ENCODE measurements around the gene KIAA1958.
"Not testable (repeated sequence)": the region's sequence is repeated elsewhere in the genome, so short reads cannot be mapped to it uniquely, and the experiment has no call there.

KIAA1958 gene

DNA sequence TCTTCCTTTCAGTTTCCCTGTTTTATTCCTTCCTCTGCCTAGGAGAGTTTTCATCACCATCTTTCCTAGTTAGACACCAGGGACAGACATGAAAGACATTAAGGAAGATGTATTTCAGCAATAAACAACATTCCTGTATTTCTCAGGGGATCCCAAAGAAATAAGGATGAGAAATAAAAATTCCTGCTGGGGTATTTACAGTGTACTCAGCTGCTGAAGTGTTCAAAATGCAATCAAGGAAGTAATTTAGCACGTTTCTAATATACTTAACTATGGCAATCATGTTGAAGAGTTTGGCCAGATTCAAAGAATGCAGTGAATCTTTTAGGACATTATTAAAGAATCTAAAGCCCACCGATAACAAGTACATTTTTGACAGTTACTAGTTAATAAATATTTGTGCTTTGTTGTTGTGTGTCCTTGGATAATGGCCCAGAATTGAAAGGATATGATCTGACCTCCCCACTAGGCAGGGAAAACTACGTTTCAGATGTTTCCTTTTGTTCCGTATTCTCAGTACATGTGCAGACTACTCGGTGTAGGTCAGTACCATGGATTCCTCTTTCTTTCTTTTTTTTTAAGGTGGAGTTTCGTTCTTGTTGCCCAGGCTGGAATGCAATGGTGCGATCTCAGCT lies 184.5 kb downstream of the KIAA1958 start:
- DNase-seq = no peak

DNA sequence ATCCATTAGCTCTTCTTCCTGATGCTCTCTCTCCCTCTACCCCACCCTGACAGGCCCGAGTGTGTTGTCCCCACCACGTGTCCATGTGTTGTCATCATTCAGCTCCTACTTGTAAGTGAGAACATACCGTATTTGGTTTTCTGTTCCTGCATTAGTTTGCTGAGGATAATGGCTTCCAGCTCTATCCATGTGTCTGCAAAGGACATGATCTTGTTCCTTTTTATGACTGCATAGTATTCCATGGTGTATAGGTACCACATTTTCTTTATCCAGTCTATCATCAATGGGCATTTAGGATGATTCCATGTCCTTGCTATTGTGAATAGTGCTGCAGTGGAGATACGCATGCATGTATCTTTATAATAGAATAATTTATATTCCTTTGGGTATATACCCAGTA lies 186.6 kb downstream of the KIAA1958 start:
- DNase-seq = not testable (repeated sequence)

DNA sequence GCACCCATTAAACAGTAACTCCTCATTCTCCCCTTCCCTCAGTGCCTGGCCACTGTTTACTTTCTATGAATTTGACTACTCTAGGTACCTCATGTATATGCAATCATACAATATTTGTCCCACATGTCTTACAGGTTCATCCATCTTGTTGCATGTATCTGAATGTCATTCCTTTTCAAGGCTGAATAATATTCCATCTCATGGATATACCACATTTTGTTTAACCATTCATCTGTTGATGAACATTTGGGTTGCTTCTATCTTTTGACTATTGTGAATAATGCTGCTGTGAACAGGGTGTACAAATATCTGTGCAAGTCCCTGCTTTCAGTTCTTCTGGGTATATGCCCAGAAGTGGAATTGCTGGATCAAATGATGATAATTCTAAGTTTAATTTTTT lies 190.4 kb downstream of the KIAA1958 start:
- no peak for DNase-seq

DNA sequence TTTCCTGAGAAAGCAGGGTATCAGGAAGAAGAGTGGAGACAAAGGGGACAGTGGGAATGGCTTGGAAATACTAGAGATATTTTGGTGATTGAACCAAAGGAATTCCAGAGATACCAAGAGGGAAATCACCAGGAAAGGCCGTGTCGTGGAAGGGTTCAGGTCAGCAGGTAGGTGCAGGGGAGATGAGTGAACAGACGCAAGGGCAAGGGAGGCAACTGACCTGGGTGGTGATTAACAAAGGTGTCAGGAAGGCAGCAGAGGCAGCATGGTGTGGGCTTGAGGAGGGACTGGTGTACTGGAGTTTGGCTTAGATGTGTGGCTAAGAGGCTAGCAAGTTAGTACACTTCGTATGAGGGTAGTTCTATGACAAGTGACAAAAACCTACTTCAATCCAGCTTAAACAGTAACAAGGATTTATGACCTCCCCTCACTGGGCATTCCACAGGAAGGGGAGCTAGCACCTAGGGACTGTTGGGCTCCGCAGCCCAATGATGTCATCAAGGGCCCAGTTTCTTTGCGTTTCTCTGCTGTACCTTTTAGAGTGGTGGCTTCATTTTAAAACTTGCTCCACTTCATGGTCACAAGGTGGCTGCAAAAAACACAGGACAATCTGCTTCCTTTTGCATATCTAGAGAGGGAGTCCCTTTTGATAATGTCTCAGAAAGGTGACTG lies 194.2 kb downstream of the KIAA1958 start:
- no peak for DNase-seq

DNA sequence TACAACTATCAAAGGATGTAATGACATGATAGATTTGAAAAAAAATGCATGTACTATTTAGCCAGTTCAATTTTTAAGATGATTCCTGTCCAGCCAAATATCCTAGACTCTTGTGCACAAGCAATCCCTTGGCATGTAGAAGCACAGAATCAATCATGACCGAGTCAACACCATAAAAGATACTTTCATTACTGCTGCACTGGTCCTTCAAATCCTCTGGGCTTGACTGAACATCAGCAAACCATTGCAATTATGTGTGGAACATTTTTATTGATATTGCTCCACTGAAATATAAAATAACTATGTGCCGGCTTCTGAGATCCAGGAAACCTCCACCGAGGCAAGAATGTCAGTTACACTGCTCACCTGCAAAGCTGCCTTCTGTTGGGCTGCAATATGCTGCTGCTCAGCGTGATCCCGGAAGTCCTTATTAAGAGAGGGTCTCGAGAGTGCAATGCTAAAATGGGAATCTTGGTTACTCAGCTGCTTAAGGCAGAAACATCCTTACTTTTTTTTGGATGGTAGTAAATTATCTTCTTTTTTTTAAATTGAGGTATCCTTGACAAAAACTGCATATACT lies 202.6 kb downstream of the KIAA1958 start:
- no peak for DNase-seq

DNA sequence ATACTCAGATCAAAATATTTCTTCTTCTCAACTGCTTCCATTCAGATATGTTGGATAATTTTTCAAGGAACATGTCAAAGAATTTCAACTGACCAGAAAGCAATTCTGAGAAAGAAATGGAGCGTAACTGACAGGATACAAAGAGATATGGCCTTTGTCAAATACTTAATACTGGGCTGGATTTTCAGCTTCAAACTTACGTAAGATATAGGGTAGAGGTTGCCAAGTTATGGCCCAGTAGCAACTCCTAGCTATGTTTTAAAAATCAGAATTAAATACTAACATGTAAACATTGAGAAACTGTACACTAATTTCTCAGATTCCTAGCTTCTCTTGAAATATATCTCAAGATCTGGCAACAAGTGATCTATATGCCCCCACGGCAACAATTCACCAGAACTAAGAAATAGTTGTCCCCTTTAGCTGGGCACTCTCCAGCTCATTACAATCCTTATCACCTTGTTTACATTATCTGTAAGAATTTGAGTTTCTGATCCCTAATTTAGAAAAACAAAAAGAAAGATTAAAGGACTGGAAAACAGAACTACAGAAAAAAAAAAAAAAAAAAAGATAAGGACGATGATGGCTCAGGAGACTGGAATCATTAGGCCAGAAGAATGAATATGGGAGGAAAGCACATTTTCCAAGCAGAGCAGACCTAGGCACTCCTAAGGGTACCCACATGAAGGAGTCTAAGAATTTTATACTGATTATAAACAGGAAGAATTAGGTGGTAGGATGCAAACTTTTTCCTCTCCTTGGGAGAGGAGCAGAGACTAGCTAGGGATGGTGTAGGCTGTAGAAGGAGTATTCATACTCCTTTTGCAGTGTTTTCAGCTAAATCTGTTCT lies 208.3 kb downstream of the KIAA1958 start:
- no peak for DNase-seq

DNA sequence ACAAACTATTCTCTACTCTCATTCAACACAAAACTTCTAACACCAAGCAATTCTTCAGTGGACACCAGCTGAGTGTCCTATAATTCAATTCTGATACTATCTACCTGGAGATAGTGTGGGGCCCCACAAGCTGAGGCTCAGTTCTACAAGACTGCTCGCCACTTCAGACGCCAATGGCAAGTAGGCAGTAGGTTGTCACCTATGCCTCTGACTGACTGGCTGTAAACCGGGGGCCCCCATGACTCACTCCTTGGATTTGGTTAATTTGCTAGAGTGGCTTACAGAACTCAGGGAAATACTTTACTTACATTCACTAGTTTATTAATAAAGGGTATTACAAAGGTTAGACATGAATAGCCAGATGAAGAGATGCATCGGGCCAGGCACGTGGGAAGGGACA lies 209.8 kb downstream of the KIAA1958 start:
- no peak for DNase-seq

DNA sequence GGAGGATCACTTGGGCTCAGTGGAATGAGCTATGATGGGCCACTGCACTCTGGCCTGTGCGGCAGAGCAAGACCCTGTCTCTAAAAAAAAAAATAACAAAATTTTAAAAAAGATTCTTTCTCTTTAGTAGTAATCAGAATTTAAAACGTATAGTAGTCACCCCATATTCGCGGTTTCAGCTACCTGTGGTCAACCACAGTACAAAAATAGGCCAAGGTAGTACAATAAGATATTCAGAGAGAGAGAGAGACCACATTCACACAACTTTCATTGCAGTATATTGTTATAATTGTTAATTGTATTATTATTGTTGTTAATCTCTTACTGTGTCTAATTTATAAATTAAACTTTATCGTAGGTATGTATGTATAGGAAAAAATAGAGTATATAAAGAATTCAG lies 212.6 kb downstream of the KIAA1958 start:
- DNase-seq = no peak

DNA sequence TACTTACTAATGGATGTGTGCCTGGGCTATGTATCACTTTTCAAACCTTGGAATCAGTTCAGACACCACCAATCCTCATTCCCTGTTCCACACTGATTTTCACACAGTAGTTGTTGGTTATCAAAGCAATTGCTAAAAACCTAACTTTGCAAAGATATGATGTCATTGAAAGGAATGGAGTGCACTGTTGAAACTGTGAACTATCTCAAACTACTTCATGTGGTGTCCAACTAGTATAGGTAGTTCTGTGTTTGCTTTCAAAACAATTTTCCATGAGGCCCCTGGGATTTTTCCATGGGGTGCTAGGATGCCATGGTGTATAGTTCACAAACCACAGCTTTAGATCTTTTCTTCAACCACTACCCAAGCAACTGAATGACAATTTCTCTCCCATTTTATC lies 213.5 kb downstream of the KIAA1958 start:
- no peak for DNase-seq

DNA sequence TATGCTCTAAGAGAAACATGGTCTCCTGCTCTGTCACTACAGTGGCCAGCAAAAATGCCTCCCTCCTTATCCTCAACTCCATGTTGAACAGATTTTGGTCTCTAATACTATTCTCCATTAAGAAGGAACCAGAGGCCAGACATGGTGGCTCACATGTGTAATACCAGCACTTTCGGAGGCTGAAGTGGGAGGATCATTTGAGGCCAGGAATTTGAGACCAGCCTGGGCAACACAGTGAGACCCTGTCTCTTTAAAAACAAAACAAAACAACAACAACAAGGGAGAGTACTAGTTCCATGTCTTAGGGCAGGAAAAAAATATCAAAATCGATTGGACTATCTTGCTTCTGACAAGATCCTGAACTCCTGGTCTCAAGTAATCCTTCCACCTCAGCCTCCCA lies 216.7 kb downstream of the KIAA1958 start:
- no peak for DNase-seq

DNA sequence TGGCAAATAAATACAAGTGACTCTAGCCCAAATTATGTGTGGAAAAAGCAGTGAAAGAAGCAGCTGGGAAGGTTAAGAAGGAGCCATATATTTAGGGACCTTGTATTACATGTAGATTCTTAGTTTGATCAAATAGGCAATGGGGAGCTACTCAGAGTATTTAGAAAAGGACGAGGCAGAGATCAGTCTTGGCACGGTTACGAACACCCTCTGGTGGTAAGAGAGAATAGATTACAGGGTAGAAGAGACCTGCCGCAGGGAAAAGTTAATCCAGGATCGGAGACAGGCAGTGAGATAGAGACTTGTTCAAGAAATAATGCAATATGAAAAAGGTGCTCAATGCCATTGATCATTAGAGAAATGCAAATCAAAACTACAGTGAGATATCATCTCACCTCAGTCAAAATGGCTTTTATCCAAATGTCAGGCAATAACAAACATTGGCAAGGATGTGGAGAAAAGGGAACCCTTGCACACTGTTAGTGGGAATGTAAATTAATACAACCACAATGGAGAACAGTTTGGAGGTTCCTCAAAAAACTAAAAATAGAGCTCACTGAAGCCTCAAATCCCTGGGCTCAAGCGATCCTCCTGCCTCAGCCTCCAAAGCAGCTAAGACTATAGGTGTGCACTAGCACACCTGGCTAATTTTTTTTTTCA lies 219.3 kb downstream of the KIAA1958 start:
- no peak for DNase-seq

DNA sequence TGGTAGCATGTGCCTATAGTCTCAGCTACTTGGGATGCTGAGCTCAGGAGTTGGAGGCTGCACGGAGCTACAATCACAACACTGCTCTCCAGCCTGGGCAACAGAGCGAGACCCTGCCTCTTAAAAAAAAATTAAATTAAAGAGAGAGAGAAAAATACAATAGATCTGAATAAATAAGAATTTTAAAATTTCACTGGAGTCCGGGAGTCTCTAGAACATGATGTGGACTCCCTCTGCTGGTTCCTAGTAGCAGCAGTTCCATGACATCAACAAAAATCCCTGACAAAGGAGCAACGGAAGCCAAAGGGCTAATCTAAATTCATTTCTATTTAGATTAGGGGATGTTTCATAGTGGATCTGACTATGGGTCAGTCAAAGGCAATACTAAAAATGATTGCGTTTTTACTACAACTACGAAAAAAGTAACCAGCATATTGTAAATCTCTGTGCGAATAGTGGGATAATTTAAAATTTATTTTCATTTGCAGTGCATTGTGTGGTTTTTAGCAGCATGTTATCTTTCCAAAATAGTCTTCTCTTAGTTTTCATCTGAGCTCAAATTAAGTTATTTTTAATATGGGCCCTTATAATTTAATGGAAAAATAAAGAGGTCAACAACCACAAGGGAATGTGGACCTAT lies 224.5 kb downstream of the KIAA1958 start:
- no peak for DNase-seq

DNA sequence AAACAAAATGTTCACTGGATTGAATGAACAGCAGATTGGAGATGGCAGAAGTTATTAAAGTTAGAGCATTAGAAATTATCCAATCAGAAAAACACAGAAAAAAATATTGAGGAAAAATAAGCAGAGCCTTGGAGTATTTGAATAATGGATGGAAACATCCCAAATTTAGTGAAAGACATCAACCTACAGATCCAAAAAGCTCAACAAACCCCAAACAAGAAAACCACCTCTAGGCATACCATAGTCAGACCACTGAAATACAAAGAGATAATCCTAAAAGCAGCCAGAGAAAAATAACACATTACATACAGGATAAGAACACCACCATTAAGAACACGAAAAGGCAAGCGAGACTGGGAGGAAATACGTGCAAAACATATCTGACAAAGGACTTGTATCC lies 226.1 kb downstream of the KIAA1958 start:
- DNase-seq = no peak

DNA sequence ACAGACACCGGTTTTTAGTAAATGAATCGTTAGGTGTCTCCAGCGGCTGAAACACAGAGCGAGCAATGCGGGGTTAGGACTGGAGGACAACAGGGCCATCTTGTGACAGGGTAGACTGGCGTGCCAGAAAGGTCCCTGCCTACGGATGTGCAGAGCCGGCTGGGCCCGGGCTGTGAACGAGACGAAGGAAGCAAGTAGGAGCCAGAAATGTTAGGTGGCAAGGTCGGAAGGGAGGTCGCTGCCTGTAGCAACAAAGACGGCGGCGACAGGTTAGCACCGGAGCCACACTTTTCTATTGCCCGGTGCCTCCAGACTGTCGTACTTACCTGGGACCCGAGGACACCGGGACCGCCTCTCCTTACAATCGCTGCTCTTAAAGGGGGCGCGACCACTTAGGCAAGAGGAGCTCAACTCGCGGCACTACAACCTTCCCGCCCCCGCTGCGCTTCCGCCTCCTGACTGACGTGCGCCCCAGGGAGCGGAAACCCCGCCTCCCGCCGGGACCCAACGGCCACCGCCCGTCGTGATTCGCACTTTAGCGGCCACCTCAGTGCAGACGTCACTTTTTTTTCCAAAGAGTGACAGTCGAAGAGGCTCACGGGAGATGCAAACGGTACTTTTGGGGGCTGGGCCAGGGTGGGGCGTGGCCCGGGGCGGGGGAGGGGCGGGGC lies 231.2 kb downstream of the KIAA1958 start, which contains the start of gene INIP:
Gene INIP, minus strand, starts transcription at position 457 of the 671 bp plus-strand sequence. CDS start 1,632 bp downstream, outside the sequence.
- DNase-seq = peak; percentile 98
